ENCODE measurements around the gene ACOXL. TPM values are rescaled to one million over a fixed set of nuclear protein-coding genes. Genes with fewer than 3 reads are reported as not detected.
A peak's percentile ranks its signal among the peaks of the same experiment; 100 is the strongest.

ACOXL gene
- total RNA-seq, 4 donors from 2014 or later = 0.55 to 5.2 (median 1.1) TPM; not detected in 1

DNA sequence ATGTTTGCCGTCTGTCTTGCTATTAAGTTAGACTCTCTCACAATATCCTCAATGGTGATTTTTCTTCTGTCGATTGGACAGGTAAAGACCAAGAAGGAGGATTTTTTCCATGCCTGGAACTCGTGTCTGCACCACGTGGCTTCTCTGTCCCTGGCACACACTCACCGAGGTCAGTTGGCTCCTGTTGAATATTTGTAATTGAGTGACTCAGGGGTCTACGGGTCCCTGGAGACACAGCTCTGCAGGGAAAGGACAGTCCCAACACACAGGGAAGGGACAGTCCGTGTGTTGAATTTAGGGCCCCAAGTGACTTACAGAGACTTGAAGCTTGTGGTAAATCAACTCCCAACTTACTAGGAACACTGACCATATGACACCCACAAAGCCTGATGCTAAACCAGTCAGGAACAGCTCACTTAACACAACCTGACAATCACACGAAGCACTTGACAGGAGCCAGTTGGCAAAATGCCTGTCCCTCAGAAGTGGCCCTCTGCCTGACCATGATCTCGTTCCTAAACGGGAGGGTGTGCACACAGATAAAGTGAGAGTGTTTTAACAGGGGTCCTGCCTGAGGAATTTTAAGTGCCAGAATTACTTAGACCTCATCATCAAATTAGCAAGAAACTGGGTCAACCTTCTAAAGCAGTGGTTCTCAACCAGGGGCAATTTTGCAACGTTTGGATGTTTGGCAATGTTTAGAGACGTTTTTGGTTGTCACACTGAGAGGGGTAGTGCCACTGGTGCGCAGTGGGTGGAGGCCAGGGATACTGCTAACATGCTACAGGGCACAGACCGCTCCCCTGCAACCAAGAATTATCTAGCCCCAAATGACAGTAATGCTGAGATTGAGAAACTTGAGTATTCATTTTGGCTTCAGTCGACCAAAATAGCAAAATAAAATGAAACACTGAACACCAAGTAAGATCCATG, 299.4 kb downstream of the ACOXL start:
- H3K27ac ChIP-seq = peak overlapping the region; percentile 60 to 79 (median 74)
- DNase-seq = no peak
- intact Hi-C loops (cut with DNase I; ENCODE audit: low total_unique reads) (no loop called here), in situ Hi-C loops (cut with MboI; ENCODE audit: low pct_ligation_motif_present in 1 of 4, low pct_unique_long_range_greater_than_20kb in 1 of 4, low sequenced_read_pairs in 3 of 4) (no loop called here)
- H3K36me3 ChIP-seq = no peaks in the 10 kb centered on the region
- H3K4me3 ChIP-seq = no peak overlapping the region
- H3K9me3 ChIP-seq = no peaks in the 10 kb centered on the region
- no peaks in the 10 kb centered on the region for H3K27me3 ChIP-seq
- WGBS, 2 donors (ENCODE audit: low coverage in 1 of 2) = 67 to 73% methylated on average over 5 to 14 of the region's 15 CpGs
- TF ChIP-seq POLR2AphosphoS5 (IDR thresholded peaks at IDR 0.05) = no peak
- TF ChIP-seq, protein P1, sequence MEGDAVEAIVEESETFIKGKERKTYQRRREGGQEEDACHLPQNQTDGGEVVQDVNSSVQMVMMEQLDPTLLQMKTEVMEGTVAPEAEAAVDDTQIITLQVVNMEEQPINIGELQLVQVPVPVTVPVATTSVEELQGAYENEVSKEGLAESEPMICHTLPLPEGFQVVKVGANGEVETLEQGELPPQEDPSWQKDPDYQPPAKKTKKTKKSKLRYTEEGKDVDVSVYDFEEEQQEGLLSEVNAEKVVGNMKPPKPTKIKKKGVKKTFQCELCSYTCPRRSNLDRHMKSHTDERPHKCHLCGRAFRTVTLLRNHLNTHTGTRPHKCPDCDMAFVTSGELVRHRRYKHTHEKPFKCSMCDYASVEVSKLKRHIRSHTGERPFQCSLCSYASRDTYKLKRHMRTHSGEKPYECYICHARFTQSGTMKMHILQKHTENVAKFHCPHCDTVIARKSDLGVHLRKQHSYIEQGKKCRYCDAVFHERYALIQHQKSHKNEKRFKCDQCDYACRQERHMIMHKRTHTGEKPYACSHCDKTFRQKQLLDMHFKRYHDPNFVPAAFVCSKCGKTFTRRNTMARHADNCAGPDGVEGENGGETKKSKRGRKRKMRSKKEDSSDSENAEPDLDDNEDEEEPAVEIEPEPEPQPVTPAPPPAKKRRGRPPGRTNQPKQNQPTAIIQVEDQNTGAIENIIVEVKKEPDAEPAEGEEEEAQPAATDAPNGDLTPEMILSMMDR (IDR thresholded peaks at IDR 0.05) = no peak
- TF ChIP-seq POLR2A (IDR thresholded peaks at IDR 0.05) = no peak
- peaks cover 0 to 52% (median 39%) of the 10 kb centered on the region in 4 donors for H3K4me1 ChIP-seq

DNA sequence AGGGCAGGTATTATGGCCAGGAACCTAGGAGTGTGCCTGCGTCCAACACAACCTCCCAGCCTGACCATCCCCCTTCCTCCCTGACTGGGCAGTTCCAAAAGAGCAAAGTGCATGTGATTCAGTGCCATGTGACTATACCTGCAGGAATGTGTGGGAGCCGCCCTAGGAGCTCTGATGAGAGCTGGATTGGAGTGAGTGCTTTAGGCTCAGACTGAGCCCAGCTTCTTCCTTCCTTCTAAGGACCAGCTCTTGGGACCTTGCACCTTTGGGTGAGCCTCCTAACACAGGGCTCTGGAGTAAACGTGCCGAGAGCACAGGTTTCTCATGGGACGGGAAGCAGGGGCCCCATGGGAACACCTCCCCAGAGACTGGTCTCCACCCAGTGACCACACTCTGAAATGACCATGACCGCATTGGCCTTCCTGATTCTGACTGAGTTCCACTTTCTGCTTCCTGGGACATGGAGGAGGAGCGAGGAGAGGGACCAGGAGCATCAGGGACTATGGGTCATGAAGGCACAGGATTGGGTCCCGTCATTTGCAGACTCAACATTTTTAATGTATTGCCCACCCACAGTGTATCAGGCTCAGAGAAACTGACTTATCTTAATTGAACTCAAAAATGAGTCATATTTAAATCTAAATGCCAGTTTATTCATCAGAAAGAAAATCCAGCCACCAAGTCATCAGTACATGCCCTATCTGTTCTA, 300.5 kb downstream of the ACOXL start:
- Histone ChIP-seq H3K27ac (peak overlapping the region; percentile 60 to 79 (median 74)), H3K4me3 (no peak overlapping the region), H3K36me3 (no peaks in the 10 kb centered on the region), H3K9me3 (no peaks in the 10 kb centered on the region), H3K4me1 (peaks cover 0 to 52% (median 39%) of the 10 kb centered on the region in 4 donors), H3K27me3 (no peaks in the 10 kb centered on the region)
- 56% methylated on average over 4 of the region's 8 CpGs; no CpG with 5 or more reads in 1 of the 2 donors for WGBS, 2 donors (ENCODE audit: low coverage in 1 of 2)
- intact Hi-C loops (cut with DNase I; ENCODE audit: low total_unique reads) = no loop called here
- in situ Hi-C loops (cut with MboI; ENCODE audit: low pct_ligation_motif_present in 1 of 4, low pct_unique_long_range_greater_than_20kb in 1 of 4, low sequenced_read_pairs in 3 of 4) = no loop called here
- peak; percentile 84 for DNase-seq
- TF ChIP-seq, protein P1 (IDR thresholded peaks at IDR 0.05) = peak in 1 of 5 experiments; percentile 22
- peak; percentile 27 for TF ChIP-seq POLR2A (IDR thresholded peaks at IDR 0.05)
- TF ChIP-seq EP300 (IDR thresholded peaks at IDR 0.05; ENCODE audit: low read depth) = peak; percentile 62
- peak in 2 of 3 donors; percentile 71 to 81 for TF ChIP-seq POLR2AphosphoS5 (IDR thresholded peaks at IDR 0.05)

DNA sequence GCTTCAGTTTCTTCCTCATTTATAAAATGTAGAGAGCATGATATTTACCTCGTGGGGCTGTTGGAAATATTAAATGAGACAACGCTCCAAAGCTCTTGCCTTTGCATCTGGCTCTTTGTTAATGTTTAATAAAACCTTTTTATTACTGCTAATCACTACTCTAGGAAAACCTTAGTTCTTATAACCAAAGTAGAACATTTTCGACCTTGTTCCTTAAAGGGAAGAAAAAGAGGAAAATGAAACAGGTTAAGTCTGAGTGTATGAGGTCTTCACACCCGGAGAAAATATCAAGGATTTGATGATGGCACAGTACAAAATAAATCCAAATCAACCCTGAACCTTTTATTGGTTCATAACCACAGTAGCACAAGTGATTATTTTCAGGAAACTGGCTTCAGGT, 301.8 kb downstream of the ACOXL start:
- no peaks in the 10 kb centered on the region for H3K27me3 ChIP-seq
- no peaks in the 10 kb centered on the region for H3K36me3 ChIP-seq
- H3K9me3 ChIP-seq = no peaks in the 10 kb centered on the region
- DNase-seq = no peak
- intact Hi-C loops (cut with DNase I; ENCODE audit: low total_unique reads) = no loop called here
- in situ Hi-C loops (cut with MboI; ENCODE audit: low pct_ligation_motif_present in 1 of 4, low pct_unique_long_range_greater_than_20kb in 1 of 4, low sequenced_read_pairs in 3 of 4) = no loop called here
- H3K4me1 ChIP-seq = peaks cover 0 to 50% (median 38%) of the 10 kb centered on the region in 4 donors
- WGBS, 2 donors (ENCODE audit: low coverage in 1 of 2) = 34 to 54% methylated on average over 4 of the region's 4 CpGs
- no peak for TF ChIP-seq POLR2A (IDR thresholded peaks at IDR 0.05)
- no peak for TF ChIP-seq EP300 (IDR thresholded peaks at IDR 0.05; ENCODE audit: low read depth)
- TF ChIP-seq, protein P1 (IDR thresholded peaks at IDR 0.05) = no peak
- no peak for TF ChIP-seq POLR2AphosphoS5 (IDR thresholded peaks at IDR 0.05)
- H3K27ac ChIP-seq = peak overlapping the region in 3 of 4 donors; percentile 60 to 78 (median 71)
- H3K4me3 ChIP-seq = no peak overlapping the region

DNA sequence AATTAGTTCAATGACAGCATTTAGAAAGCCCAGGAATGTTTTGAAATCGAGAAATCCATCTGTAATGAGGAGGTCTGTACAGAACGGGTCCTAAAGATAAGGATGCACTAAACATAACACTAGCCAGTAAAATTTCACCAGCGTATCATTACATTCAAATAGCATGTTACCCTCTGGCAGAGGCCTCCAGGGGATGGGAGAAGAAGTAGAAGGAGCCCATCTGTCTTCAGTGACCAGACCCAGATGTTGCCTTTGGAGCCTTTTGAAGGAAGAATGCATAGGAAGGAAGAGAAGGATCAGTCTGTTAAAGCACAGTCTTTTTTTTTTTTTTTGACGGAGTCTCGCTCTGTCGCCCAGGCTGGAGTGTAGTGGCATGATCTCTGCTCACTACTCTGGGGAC, 302.2 kb downstream of the ACOXL start:
- 66 to 74% methylated on average over 6 of the region's 6 CpGs for WGBS, 2 donors (ENCODE audit: low coverage in 1 of 2)
- Histone ChIP-seq H3K4me1 (peaks cover 0 to 45% (median 34%) of the 10 kb centered on the region in 4 donors), H3K36me3 (no peaks in the 10 kb centered on the region), H3K9me3 (no peaks in the 10 kb centered on the region), H3K4me3 (no peak overlapping the region), H3K27ac (peak overlapping the region in 1 of 4 donors; percentile 71), H3K27me3 (no peaks in the 10 kb centered on the region)
- in situ Hi-C loops (cut with MboI; ENCODE audit: low pct_ligation_motif_present in 1 of 4, low pct_unique_long_range_greater_than_20kb in 1 of 4, low sequenced_read_pairs in 3 of 4) (no loop called here), intact Hi-C loops (cut with DNase I; ENCODE audit: low total_unique reads) (no loop called here)
- DNase-seq = no peak
- TF ChIP-seq, protein P1 (IDR thresholded peaks at IDR 0.05) = no peak
- no peak for TF ChIP-seq POLR2A (IDR thresholded peaks at IDR 0.05)
- TF ChIP-seq EP300 (IDR thresholded peaks at IDR 0.05; ENCODE audit: low read depth) = no peak
- no peak for TF ChIP-seq POLR2AphosphoS5 (IDR thresholded peaks at IDR 0.05)

Measured in transverse colon (tissue), 4 donors.